ENCODE measurements around the gene SFXN2.
"Not testable (repeated sequence)": the region's sequence is repeated elsewhere in the genome, so short reads cannot be mapped to it uniquely, and the experiment has no call there.

Gene SFXN2

DNA sequence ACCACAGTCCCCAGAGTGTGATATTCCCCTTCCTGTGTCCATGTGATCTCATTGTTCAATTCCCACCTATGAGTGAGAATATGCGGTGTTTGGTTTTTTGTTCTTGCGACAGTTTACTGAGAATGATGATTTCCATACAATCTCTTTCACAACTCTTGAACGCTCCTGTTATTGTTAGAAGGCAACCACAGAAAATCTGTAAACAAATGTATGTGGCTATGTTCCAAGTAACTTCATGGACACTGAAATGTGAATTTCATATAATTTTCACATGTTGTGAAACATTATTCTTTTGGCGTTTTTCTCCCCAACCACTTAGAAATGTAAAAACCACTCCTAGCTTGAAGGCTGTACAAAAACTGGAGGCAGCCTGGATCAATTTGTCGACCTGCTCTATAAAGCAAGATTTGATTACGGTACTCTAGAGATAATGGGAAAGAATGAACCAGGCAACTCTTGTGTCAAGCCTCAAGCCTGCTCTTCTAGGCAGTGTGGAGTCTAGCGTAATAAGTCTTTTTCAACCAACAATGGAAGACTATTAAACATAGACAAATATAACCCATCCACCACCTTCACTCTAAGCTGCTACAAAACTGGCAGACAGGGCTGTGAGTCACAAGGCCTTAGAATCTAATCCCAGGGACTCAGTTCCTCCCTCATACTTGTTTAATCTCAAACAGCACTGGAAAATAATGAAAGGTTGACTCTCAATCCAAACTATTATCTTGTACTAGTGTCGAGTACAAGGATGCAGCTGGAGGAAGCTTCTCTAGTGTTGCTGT is 23.0 kb upstream of the SFXN2 start:
- Histone ChIP-seq H3K4me3 (ENCODE audit: low read length) (no peak overlapping the region), H3K4me1 (ENCODE audit: control insufficient read depth, insufficient read depth, low read length) (no peaks in the 10 kb centered on the region), H3K27ac (ENCODE audit: low read depth, low read length) (no peak overlapping the region), H3K27me3 (ENCODE audit: control insufficient read depth, insufficient read depth, low read length) (no peaks in the 10 kb centered on the region), H3K9ac (ENCODE audit: low read length) (no peak overlapping the region), H3K36me3 (ENCODE audit: control insufficient read depth, insufficient read depth, low read length) (peaks cover under 1% of the 10 kb centered on the region)

DNA sequence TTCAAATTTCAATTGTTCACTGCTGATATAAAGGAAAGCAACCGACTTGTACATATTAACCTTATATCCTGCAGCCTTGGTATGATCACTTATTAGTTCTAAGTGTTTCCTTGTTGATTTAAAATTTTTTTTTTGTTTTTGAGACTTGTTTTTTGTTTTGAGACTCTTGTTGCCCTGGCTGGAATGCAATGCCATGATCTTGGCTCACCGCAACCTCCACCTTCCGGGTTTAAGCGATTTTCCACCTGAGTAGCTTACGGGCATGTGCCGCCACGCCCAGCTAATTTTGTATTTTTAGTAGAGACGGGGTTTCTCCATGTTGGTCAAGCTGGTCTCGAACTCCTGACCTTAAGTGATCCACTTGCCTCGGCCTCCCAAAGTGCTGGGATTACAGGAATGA is 19.0 kb upstream of the SFXN2 start:
- H3K36me3 ChIP-seq (ENCODE audit: control insufficient read depth, insufficient read depth, low read length), result not testable (repeated sequence)

DNA sequence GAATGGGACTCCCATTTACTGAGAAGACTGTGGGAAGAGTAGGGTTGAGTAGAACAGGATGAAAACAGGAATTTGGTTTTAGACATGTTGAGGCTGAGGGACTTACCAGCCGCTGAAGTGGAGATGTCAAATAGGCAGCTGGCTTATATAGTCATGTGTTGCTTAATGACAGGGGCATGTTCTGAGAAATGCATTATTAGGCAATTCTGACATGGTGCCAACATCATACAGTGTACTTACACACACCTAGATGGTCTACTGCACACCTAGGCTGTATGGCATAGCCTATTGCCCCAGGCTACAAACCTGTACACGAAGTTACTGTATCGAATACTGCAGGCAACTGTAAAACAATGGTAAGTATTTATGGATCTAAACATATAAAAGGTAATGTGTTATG is 17.7 kb upstream of the SFXN2 start:
- H3K4me3 ChIP-seq (ENCODE audit: low read length), result no peak overlapping the region
- no peaks in the 10 kb centered on the region for H3K4me1 ChIP-seq (ENCODE audit: control insufficient read depth, insufficient read depth, low read length)
- H3K27me3 ChIP-seq (ENCODE audit: control insufficient read depth, insufficient read depth, low read length), result no peaks in the 10 kb centered on the region
- H3K9ac ChIP-seq (ENCODE audit: low read length), result no peak overlapping the region
- H3K36me3 ChIP-seq (ENCODE audit: control insufficient read depth, insufficient read depth, low read length), result peaks cover 8% of the 10 kb centered on the region
- no peak overlapping the region for H3K27ac ChIP-seq (ENCODE audit: low read depth, low read length)

More for the DNA sequence above, 19.0 kb upstream of the SFXN2 start:
- not testable (repeated sequence) for H3K4me1 ChIP-seq (ENCODE audit: control insufficient read depth, insufficient read depth, low read length); H3K27ac ChIP-seq (ENCODE audit: low read depth, low read length); H3K27me3 ChIP-seq (ENCODE audit: control insufficient read depth, insufficient read depth, low read length); H3K9ac ChIP-seq (ENCODE audit: low read length); H3K4me3 ChIP-seq (ENCODE audit: low read length)

DNA sequence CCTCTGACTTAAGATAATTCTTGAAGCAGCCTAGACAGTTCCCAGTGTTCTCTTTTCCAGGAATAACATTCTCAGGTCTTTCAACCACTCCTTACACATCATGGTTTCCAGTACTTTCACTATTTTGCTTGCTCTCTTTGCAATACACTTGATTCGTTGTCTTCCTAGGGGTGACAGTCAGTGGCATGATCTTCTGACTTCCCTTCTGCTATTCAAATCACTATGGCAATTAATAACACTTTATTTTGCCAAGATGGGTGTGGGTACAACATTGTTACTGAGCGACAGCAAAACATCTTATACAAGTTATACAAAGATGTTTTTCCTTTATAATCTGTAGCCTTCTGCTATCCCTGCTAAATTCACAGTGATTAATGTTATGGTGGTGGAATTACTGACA is 15.5 kb upstream of the SFXN2 start:
- Histone ChIP-seq H3K36me3 (ENCODE audit: control insufficient read depth, insufficient read depth, low read length) (peaks cover 8% of the 10 kb centered on the region), H3K27me3 (ENCODE audit: control insufficient read depth, insufficient read depth, low read length) (no peaks in the 10 kb centered on the region), H3K27ac (ENCODE audit: low read depth, low read length) (no peak overlapping the region), H3K4me3 (ENCODE audit: low read length) (no peak overlapping the region), H3K9ac (ENCODE audit: low read length) (no peak overlapping the region), H3K4me1 (ENCODE audit: control insufficient read depth, insufficient read depth, low read length) (no peaks in the 10 kb centered on the region)

DNA sequence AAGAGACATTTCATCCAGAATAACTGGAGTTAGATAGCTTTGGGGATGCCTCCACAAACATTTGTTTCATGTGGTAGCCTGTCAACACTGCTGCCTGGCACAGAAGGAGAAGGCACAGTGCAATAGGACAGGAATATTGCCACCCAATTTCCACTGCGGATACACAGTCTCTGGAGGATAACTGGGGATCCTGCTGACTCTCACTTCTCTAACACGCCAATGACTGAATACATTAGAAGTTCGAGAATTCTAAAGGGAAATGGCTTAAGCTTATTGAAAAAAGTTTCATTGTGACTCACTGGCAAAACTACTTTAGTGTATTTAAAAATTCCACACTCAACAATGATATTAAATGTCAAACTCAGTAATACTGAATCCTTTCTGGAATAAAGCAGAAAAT is 13.2 kb upstream of the SFXN2 start:
- no peak overlapping the region for H3K9ac ChIP-seq (ENCODE audit: low read length)
- peaks cover 8% of the 10 kb centered on the region for H3K36me3 ChIP-seq (ENCODE audit: control insufficient read depth, insufficient read depth, low read length)
- H3K4me1 ChIP-seq (ENCODE audit: control insufficient read depth, insufficient read depth, low read length), result no peaks in the 10 kb centered on the region
- H3K27me3 ChIP-seq (ENCODE audit: control insufficient read depth, insufficient read depth, low read length), result no peaks in the 10 kb centered on the region
- no peak overlapping the region for H3K4me3 ChIP-seq (ENCODE audit: low read length)
- no peak overlapping the region for H3K27ac ChIP-seq (ENCODE audit: low read depth, low read length)

DNA sequence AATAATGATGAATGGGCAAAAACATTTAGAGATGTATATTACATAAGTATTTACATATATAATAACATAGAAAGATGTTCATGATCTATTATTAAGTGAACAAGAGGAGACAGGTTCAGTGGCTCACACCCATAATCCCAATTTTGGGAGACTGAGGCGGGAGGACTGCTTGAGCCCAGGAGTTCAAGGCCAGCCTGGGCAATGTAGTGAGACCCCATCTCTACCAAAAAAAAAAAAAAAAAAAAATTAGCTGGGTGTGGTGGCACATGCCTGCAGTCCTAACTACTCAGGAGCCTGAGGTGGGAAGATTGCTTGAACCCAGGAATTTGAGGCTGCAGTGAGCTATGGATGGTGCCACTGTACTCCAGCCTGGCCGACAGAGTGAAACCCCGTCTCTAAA is 12.6 kb upstream of the SFXN2 start:
- H3K9ac ChIP-seq (ENCODE audit: low read length), result no peak overlapping the region
- H3K36me3 ChIP-seq (ENCODE audit: control insufficient read depth, insufficient read depth, low read length), result peaks cover 5% of the 10 kb centered on the region
- H3K27me3 ChIP-seq (ENCODE audit: control insufficient read depth, insufficient read depth, low read length), result no peaks in the 10 kb centered on the region
- H3K4me3 ChIP-seq (ENCODE audit: low read length), result no peak overlapping the region
- no peak overlapping the region for H3K27ac ChIP-seq (ENCODE audit: low read depth, low read length)
- no peaks in the 10 kb centered on the region for H3K4me1 ChIP-seq (ENCODE audit: control insufficient read depth, insufficient read depth, low read length)

DNA sequence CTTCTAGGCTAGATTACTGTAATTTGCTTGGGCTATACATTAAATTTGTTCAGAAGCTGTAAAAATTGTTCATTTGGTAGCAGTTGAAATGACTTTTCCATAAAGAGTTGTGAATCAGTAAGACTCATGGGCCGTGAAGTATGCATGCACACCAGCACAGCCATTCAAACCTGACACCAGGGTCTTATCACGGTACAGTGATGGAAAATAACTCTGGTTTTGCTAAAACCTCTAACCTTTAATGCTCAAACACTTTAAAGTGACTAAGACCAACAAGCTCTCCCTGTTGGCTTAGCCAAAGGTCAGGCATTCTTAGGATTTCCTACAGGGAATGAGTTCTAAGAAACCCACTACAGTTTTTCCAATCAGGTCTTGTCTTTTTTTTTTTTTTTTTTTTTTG is 11.7 kb upstream of the SFXN2 start:
- Histone ChIP-seq H3K27me3 (ENCODE audit: control insufficient read depth, insufficient read depth, low read length) (no peaks in the 10 kb centered on the region), H3K27ac (ENCODE audit: low read depth, low read length) (no peak overlapping the region)

DNA sequence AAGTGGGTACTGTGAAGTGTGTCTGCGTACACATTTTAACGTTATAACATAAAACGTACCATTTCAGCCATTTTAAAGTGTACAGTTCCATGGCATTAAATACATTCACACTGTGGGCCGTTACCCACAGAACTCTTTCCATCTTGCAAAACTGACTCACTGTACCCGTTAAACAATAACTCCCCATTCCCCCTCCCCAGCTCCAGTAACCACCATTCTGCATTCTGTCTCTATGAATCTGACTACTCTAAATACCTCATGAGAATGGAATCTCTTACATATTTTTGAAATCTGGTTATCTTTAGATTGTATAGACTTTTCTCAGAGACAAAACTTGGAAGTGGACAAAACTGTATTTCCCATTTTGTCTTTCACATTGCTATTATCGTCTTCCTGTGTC is 9.5 kb upstream of the SFXN2 start:
- no peak overlapping the region for H3K4me3 ChIP-seq (ENCODE audit: low read length)
- no peaks in the 10 kb centered on the region for H3K27me3 ChIP-seq (ENCODE audit: control insufficient read depth, insufficient read depth, low read length)
- H3K9ac ChIP-seq (ENCODE audit: low read length), result no peak overlapping the region
- H3K4me1 ChIP-seq (ENCODE audit: control insufficient read depth, insufficient read depth, low read length), result no peaks in the 10 kb centered on the region
- no peak overlapping the region for H3K27ac ChIP-seq (ENCODE audit: low read depth, low read length)
- no peaks in the 10 kb centered on the region for H3K36me3 ChIP-seq (ENCODE audit: control insufficient read depth, insufficient read depth, low read length)

More for the DNA sequence above, 11.7 kb upstream of the SFXN2 start:
- Histone ChIP-seq H3K9ac (ENCODE audit: low read length) (no peak overlapping the region), H3K4me1 (ENCODE audit: control insufficient read depth, insufficient read depth, low read length) (no peaks in the 10 kb centered on the region), H3K36me3 (ENCODE audit: control insufficient read depth, insufficient read depth, low read length) (peaks cover 4% of the 10 kb centered on the region), H3K4me3 (ENCODE audit: low read length) (no peak overlapping the region)

DNA sequence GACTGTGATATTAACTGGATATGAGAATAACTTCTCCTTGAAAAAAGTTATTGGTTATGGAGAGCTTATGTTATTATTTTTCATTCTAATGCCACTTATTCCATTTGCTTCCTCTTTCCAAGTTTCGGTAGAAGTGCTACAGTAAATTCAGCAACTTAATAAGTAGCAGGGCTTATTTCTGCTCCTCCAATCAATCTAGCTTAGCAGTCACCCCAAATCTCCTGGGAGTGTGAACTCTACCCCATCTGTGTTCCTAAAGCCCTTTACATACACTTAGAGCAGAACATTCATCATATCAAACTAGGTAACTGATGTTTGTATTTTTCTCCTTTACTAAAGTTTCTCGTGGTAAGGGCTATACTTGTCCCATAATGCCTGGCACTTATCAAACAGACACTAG is 8.9 kb upstream of the SFXN2 start:
- H3K36me3 ChIP-seq (ENCODE audit: control insufficient read depth, insufficient read depth, low read length), result no peaks in the 10 kb centered on the region

DNA sequence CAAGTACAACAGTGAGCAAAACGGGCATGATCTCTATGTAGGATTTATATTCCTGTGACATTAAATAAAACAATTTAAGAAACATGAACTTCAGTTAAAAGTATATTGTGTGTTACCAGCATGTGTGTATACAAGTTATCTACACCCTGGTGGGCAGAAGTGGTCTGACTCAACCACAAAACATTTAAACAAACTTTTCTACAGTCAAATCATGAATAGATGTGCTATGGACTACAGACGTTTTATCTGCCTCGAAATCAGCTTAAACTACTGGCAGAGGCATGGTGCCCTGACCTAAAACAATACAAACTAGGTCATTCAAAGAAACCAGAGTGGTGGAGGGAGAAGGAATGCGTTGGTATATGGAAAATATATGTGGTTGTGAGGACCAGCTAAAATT is 3.8 kb upstream of the SFXN2 start:
- Histone ChIP-seq H3K4me1 (ENCODE audit: control insufficient read depth, insufficient read depth, low read length) (peaks cover 2% of the 10 kb centered on the region), H3K27me3 (ENCODE audit: control insufficient read depth, insufficient read depth, low read length) (no peaks in the 10 kb centered on the region), H3K4me3 (ENCODE audit: low read length) (no peak overlapping the region), H3K36me3 (ENCODE audit: control insufficient read depth, insufficient read depth, low read length) (no peaks in the 10 kb centered on the region), H3K27ac (ENCODE audit: low read depth, low read length) (no peak overlapping the region), H3K9ac (ENCODE audit: low read length) (no peak overlapping the region)

More for the DNA sequence above, 8.9 kb upstream of the SFXN2 start:
- Histone ChIP-seq H3K4me1 (ENCODE audit: control insufficient read depth, insufficient read depth, low read length) (no peaks in the 10 kb centered on the region), H3K27me3 (ENCODE audit: control insufficient read depth, insufficient read depth, low read length) (no peaks in the 10 kb centered on the region), H3K9ac (ENCODE audit: low read length) (no peak overlapping the region), H3K27ac (ENCODE audit: low read depth, low read length) (no peak overlapping the region), H3K4me3 (ENCODE audit: low read length) (no peak overlapping the region)

DNA sequence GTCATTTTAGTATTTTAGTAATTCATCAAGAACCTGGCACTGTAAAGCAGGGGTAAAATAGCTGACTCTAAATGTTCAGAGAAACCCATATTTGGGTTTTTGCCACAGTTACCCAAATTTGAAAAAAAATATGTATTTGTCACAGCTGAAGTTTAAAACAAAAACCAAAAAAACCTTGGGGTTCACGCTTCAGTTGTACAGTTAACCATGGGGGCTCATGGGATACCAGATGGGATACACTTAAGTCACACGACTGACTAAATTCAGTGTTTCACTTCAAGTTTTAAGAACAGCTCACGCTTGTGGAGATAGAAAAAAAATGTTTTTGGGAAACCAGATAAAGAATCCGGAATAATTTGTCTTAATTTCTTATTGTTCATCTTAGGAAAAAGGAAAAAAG is 2.3 kb upstream of the SFXN2 start:
- Histone ChIP-seq H3K27me3 (ENCODE audit: control insufficient read depth, insufficient read depth, low read length) (no peaks in the 10 kb centered on the region), H3K9ac (ENCODE audit: low read length) (no peak overlapping the region), H3K27ac (ENCODE audit: low read depth, low read length) (no peak overlapping the region), H3K36me3 (ENCODE audit: control insufficient read depth, insufficient read depth, low read length) (no peaks in the 10 kb centered on the region), H3K4me3 (ENCODE audit: low read length) (no peak overlapping the region), H3K4me1 (ENCODE audit: control insufficient read depth, insufficient read depth, low read length) (peaks cover 2% of the 10 kb centered on the region)

DNA sequence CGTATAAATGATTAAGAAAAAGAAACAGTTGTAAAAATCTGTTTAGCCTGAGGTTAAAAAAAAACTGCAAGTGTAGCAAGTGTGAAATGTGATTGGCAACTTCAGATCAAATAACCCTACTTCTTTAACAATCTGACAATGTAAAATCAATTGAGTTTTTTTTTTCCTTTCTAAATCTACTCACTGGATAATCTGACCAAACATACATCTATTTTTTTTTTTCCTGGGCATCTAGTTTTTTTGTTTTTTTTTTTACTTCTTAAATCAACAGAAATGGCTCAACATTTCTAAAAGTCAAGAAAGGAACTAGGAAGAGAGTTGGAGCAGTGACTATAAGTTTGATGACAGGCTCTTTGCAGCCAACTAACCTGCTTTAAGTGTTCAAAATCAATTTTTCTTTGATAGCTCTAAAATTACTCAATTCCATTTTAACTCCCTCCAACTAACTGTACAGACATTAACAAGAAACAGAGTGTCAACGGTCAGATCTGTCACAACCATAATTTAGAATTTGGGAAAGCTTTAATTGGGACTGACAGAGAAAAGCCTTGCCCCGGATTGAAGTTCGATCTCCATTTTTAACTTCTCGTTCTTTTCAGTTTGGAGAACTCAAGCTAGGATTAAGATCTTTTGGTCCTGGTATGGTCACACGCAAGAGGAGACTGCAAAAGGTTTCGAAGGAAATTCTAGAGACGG is 1.4 kb upstream of the SFXN2 start:
- Histone ChIP-seq H3K27ac (ENCODE audit: low read depth, low read length) (peak overlapping the region; percentile 4), H3K36me3 (ENCODE audit: control insufficient read depth, insufficient read depth, low read length) (no peaks in the 10 kb centered on the region), H3K27me3 (ENCODE audit: control insufficient read depth, insufficient read depth, low read length) (no peaks in the 10 kb centered on the region), H3K9ac (ENCODE audit: low read length) (no peak overlapping the region), H3K4me3 (ENCODE audit: low read length) (peak overlapping the region; percentile 70), H3K4me1 (ENCODE audit: control insufficient read depth, insufficient read depth, low read length) (peaks cover 2% of the 10 kb centered on the region)

DNA sequence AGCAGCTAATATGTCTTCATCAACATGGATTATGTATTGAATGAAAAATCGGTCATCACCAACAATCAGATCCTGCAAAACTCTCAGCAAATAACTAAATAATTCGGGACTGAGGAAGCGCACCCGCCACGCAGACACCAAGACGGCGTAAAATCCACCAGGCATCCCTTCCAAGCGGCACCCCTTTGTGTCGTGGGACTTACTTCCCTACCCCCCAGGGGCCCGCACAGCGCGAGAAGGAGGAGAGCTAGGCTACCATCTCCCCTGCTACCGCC is 960 bp upstream of the SFXN2 start:
- H3K27me3 ChIP-seq (ENCODE audit: control insufficient read depth, insufficient read depth, low read length), result no peaks in the 10 kb centered on the region
- peaks cover 2% of the 10 kb centered on the region for H3K4me1 ChIP-seq (ENCODE audit: control insufficient read depth, insufficient read depth, low read length)
- H3K9ac ChIP-seq (ENCODE audit: low read length), result peak overlapping the region; percentile 0
- peak overlapping the region; percentile 4 for H3K27ac ChIP-seq (ENCODE audit: low read depth, low read length)
- H3K4me3 ChIP-seq (ENCODE audit: low read length), result peak overlapping the region; percentile 70
- H3K36me3 ChIP-seq (ENCODE audit: control insufficient read depth, insufficient read depth, low read length), result no peaks in the 10 kb centered on the region
